Bronchial epithelial cell (primary cell): ENCODE results near the gene CCL22. TPM values are rescaled to one million over a fixed set of nuclear protein-coding genes. Genes with fewer than 3 reads are reported as not detected.

Experiments used
- DNase-seq: peaks from one replicate; pipeline ENCODE4 v3.0.0-alpha.2; 2010; ENCODE audit warnings: low read depth
- FAIRE-seq: peaks from 2 replicates; lab custom pipeline; 2011; peaks lifted over from hg19 to GRCh38; lab: Jason Lieb, UNC
- H3K27me3 ChIP-seq: 2 replicates; pipeline ENCODE4 v1.5.1; 2011; ENCODE audit warnings: low read length; ENCODE audit not compliant: control insufficient read depth, insufficient read depth
- H3K36me3 ChIP-seq: 2 replicates; pipeline ENCODE4 v1.5.1; 2011; ENCODE audit warnings: low read length; ENCODE audit not compliant: control insufficient read depth, insufficient read depth
- H3K4me3 ChIP-seq: 2 replicates; pipeline ENCODE4 v1.5.1; 2011; ENCODE audit warnings: mild to moderate bottlenecking, low read depth, low read length, control low read depth
- total RNA-seq: library from RNA; depleted of rRNA; stranded (reverse); fragments of >200 nt; gene quantifications from 2 replicates; pipeline ENCODE4 v1.2.1, GENCODE V29; 2014
- TF ChIP-seq, protein P1 (sequence below): IDR thresholded peaks from 2 replicates; pipeline ENCODE4 v1.5.1; 2011; ENCODE audit warnings: mild to moderate bottlenecking, moderate library complexity, low read length, control low read depth, inconsistent platforms; ENCODE audit not compliant: insufficient read depth, severe bottlenecking

The CCL22 gene
- total RNA-seq, 1 donor from 2014 or later, result not detected

DNA sequence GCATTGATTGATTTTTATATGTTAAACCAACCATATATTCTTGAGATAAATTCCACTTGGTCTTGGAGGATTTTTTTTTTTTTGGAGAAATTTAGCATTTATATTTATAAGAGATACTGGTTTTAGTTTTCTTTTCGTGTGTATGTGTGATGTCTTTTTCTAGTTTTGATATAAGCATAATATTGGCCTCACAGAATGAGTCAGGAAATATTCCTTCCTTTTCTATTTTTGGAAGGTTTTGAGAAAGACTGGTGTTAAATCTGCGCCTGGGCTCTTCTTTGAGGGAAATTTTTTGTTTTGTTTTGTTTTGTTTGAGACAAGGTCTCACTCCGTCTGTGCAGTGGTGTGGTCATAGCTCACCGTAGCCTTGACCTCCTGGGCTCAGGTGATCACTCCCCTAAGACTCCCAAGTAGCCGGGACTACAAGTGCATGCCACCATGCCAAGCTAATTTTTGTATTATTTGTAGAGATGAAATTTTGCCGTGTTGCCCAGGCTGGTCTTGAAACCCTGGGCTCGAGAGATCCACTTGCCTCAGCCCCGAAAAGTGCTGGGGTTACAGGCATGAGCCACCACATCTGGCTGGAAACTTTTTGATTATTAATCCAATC lies 28.8 kb upstream of the CCL22 start:
- TF ChIP-seq, protein P1, sequence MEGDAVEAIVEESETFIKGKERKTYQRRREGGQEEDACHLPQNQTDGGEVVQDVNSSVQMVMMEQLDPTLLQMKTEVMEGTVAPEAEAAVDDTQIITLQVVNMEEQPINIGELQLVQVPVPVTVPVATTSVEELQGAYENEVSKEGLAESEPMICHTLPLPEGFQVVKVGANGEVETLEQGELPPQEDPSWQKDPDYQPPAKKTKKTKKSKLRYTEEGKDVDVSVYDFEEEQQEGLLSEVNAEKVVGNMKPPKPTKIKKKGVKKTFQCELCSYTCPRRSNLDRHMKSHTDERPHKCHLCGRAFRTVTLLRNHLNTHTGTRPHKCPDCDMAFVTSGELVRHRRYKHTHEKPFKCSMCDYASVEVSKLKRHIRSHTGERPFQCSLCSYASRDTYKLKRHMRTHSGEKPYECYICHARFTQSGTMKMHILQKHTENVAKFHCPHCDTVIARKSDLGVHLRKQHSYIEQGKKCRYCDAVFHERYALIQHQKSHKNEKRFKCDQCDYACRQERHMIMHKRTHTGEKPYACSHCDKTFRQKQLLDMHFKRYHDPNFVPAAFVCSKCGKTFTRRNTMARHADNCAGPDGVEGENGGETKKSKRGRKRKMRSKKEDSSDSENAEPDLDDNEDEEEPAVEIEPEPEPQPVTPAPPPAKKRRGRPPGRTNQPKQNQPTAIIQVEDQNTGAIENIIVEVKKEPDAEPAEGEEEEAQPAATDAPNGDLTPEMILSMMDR, result no peak
- no peak overlapping the region for H3K4me3 ChIP-seq
- FAIRE-seq (no peak), DNase-seq (no peak)
- H3K36me3 ChIP-seq, result no peaks in the 10 kb centered on the region
- H3K27me3 ChIP-seq, result no peaks in the 10 kb centered on the region

DNA sequence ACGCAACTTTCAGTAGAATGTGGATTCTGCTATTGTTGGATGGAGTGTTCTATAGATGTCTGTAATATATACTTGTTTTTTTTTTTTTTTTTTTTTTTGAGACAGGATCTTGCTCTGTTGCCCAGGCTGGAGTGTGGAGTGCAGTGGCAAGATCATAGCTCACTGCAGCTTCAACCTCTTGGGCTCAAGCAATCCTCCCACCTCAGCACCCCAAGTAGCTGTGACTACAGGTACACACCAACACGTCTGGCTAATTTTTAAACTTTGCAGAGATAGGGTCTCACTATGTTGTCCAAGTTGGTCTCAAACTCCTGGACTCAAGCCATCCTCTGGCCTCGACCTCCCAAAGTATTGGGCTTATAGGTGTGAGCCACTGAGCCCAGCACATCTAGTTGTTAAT lies 27.2 kb upstream of the CCL22 start:
- FAIRE-seq (no peak), DNase-seq (no peak)
- H3K4me3 ChIP-seq, result no peak overlapping the region
- H3K27me3 ChIP-seq, result no peaks in the 10 kb centered on the region
- TF ChIP-seq, protein P1, result no peak
- no peaks in the 10 kb centered on the region for H3K36me3 ChIP-seq

DNA sequence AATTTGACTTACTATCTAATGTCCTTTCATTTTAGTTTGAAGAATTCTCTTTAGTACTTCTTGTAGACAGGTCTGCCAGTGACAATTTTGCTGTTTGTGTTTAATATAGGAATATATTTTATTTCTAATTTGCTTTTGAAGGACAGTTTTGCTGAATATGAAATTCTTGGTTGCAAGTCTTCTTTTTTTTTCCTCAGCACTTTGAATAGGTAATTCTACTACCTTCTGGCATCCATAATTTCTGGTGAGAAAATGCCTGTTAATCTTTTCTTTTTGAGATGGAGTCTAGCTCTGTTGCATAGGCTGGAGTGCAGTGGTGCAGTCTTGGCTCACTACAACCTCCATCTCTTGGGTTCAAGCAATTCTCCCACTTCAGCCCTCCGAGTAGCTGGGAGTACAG lies 25.2 kb upstream of the CCL22 start:
- TF ChIP-seq, protein P1, result no peak
- DNase-seq, result no peak
- Histone ChIP-seq H3K36me3 (no peaks in the 10 kb centered on the region), H3K27me3 (no peaks in the 10 kb centered on the region), H3K4me3 (no peak overlapping the region)
- no peak for FAIRE-seq

DNA sequence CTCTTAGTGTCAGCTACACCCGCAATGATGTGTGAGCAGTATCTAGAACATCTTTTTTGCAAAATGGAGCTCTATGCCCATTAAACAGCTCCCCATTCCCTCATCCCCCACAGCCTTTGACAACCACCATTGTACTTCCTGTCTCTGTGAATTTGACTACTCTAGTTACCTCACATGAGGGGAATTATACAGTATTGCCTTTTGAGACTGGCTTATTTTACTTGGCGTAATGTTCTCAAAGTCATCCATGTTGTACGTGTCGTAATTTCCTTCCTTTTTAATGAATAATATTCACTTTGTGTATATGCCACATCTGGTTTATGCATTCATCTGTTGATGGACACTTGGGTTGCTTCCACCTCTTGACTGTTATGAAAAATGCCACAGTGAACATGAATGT lies 23.2 kb upstream of the CCL22 start:
- no peaks in the 10 kb centered on the region for H3K36me3 ChIP-seq
- no peak for DNase-seq
- no peak for FAIRE-seq
- TF ChIP-seq, protein P1, result no peak
- H3K4me3 ChIP-seq, result no peak overlapping the region
- H3K27me3 ChIP-seq, result no peaks in the 10 kb centered on the region

DNA sequence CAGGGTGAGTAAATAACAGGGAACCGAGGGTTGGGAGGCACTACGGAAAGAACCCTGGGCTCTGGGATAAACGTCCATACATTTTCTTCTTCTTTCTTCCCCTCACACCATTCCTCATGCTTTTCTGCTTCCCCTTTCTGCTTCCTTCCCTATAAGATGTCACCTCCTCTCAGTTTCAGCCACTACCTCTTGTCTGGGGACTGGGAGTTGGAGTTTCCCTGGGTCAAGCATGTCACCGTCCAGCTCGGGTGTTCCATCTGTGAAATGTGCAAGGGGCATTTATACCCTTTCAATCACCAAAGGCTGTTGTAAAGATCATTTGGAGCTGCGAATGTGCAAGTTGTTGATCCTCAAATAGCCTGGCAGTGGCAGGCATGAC lies 17.5 kb upstream of the CCL22 start:
- TF ChIP-seq, protein P1, result no peak
- Histone ChIP-seq H3K36me3 (no peaks in the 10 kb centered on the region), H3K4me3 (no peak overlapping the region), H3K27me3 (no peaks in the 10 kb centered on the region)
- DNase-seq, result no peak
- no peak for FAIRE-seq
